ENCODE data around the gene BHLHE23.
"Not testable (repeated sequence)": the region's sequence is repeated elsewhere in the genome, so short reads cannot be mapped to it uniquely, and the experiment has no call there.

BHLHE23 gene

DNA sequence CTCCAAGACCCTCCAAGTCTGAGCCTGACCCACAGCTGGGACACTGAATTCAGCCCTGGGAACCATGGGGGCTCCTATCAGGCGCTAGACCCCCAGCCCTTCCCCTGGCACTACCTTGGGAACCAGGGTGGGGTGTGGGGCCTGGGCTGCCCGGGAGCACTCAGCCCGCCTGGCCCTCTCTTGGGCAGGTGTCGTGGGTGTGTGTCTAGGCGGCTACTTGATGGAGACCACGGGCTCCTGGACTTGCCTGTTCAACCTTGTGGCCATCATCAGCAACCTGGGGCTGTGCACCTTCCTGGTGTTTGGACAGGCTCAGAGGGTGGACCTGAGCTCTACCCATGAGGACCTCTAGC lies 39.6 kb downstream of the BHLHE23 start:
- no peak for TF ChIP-seq ZNF274 (IDR thresholded peaks at IDR 0.05; ENCODE audit: low read depth, low read length)
- no peak overlapping the region for H3K4me3 ChIP-seq (ENCODE audit: low read length)

DNA sequence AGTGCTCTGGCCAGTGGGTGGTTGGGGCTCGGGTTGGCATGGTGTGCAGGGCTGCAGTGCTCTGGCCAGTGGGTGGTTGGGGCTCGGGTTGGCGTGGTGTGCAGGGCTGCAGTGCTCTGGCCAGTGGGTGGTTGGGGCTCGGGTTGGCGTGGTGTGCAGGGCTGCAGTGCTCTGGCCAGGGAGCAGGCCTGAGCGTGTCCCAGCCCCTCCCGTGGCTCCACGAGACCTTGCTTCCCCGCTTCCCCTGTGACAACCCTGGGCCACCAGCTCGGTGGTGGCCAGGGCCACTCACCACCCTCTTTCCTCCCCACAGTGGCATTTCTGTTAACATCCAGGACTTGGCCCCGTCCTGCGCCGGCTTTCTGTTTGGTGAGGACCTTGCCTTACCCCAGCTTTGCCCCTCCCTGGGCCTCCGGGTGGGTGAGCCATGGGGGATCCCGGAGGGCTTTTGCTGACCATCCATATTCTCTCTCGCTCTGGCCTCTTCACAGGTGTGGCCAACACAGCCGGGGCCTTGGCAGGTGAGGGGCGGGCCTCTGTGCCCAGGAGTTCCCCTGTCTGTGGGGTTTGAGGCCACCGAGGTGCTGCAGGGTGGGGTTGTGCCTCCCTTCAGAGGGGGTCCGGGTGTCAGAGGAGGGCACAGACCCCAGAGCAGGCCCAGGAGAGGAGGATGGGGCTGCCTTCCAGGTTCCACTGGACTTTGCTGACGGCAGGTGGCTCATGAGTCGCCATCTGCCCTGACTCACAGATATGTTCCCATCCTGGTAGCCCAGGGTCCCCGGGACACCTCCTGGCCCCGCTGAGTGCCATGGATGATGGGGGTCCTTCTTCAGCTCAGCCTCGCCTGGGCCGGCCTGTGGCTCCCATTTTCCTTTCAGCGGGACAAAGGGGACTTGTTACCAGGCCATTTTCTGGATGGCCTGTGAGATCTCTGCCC lies 40.3 kb downstream of the BHLHE23 start:
- H3K4me3 ChIP-seq (ENCODE audit: low read length), result no peak overlapping the region
- TF ChIP-seq ZNF274 (IDR thresholded peaks at IDR 0.05; ENCODE audit: low read depth, low read length), result no peak

DNA sequence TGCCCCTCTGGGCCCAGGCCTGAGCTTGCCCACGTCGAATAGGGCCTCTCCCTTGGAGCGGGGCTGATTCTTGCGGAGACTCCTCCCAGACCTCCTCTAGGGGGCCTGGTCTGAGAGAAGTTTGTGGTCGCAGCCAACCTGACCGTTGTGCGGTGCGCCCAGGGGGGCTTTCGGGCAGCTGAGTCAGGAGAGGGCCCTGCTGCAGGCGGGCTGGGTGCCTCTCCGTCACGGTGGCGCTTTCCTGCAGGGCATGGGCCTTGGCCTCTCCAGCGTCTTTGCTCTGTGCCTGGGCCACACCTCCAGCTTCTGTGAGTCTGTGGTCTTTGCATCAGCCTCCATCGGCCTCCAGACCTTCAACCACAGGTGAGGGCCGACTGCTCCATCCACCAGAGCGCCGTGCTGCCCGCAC lies 41.4 kb downstream of the BHLHE23 start:
- TF ChIP-seq ZNF274 (IDR thresholded peaks at IDR 0.05; ENCODE audit: low read depth, low read length), result no peak
- H3K4me3 ChIP-seq (ENCODE audit: low read length), result no peak overlapping the region

DNA sequence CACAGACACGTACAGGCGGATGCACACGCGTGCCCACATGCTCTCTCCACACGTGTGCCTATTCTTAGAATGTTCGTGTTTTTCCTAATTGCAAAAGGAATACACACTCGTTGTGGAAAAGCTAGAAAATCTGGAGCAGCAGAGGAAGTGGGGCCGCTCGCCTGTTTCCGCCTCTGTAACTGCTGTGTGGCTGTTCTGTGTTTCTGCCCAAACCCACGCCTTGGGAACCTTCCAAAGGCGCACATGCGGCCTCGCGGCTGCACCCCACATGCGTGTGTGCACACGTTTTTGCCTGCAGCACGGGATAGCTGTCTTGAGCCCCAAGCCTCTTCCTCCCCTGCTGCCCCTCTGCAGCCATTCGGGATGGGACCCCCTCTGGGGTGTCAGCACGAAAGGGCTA lies 42.1 kb downstream of the BHLHE23 start:
- H3K4me3 ChIP-seq (ENCODE audit: low read length), result no peak overlapping the region
- TF ChIP-seq ZNF274 (IDR thresholded peaks at IDR 0.05; ENCODE audit: low read depth, low read length), result no peak

DNA sequence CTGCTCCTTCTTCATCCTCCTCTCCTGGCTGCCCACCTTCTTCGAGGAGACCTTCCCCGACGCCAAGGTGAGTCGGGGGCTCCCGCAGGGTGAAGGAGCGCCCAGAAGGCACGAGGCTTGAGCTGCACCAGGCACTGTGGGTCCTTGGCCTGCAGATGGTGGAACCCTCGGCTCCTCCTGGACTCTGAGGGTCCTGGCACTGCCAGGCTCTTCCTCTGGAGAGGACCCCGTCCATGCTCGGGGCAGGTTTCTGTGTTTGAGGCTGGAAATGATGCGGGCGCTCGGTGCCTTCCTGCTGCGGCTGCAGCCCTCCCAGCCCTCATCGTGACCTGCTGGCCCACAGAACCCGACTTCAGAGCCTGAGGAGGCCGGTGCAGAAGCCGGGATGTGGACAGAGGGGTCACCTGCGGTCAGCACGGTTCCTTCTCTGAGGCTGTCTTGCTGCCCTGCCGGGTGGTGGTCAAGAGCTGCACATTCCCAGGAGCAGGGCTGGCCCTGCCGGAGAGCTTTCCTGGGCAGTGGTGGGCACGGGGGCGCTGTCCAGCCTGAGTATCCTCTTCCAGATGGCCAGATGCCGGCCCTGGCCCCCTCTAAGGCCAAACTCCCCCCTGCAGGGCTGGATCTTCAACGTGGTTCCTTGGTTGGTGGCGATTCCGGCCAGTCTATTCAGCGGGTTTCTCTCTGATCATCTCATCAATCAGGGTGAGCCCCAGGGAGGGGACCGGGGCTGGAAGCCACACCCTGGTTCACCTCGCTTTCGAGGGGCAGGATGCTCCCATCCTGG lies 43.0 kb downstream of the BHLHE23 start:
- no peak for TF ChIP-seq ZNF274 (IDR thresholded peaks at IDR 0.05; ENCODE audit: low read depth, low read length)

DNA sequence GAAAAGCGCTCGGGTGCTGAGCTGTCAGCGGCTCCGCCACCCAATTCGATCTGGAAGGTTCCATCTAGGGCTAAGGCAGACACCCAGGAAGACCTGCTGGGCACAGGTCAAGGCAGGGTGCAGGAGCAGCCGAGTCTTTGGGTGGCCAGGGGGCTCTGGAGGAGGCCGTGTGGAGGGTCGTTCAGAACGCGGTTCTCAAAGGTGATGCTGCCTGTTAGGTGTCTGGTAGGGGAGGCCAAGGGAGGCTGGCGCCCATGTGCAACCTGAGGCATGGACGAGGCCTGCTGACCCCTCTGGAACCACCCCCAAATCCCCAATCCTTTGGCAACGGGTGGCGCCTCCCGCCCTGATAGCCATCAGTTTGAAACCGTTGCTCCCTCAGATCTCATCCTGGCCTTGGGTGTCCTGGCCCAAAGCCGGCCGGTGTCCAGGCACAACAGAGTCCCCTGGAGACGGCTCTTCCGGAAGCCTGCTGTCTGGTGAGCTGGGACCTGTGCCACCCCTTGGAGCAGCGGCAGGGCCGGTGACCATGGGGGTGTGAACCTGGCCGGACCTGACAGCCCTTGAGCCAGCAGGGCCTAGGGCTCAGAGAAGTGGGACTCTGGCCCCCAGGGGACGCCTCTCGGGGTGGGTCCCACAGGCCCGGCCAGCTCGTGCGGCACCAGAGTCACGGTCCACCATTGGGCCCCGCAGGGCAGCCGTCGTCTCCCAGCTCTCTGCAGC lies 43.7 kb downstream of the BHLHE23 start:
- no peak for TF ChIP-seq ZNF274 (IDR thresholded peaks at IDR 0.05; ENCODE audit: low read depth, low read length)
- H3K4me3 ChIP-seq (ENCODE audit: low read length), result no peak overlapping the region

More for the DNA sequence above, 43.0 kb downstream of the BHLHE23 start:
- no peak overlapping the region for H3K4me3 ChIP-seq (ENCODE audit: low read length)

DNA sequence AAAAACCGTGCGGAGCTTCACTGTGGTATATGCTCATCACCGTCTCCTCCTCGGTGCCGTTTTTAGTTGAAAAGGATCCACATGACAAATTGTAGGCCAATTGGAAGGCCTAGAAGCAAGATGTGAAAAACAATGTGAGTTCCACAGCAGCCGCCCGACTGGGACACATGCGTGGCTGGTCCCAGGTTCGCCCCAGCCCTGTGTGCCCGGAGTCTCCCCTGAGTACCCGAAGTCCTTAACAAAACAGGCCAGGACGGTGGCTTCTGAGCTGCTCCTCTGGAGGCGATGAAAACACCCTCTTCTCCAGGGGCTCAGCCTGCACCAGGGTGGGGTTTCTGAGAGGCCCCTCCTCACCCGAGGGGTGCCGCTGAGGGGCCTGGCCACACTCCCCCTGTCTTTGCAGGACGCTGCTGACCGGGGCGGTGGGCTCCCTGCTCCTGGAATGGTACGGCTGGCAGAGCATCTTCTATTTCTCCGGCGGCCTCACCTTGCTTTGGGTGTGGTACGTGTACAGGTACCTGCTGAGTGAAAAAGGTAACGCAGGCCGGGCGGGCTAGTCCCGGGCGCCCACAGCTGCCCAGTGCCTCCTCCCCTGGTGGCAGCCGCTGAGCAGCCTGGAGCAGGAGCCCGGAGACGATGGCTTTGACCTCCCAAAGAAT lies 44.4 kb downstream of the BHLHE23 start:
- TF ChIP-seq ZNF274 (IDR thresholded peaks at IDR 0.05; ENCODE audit: low read depth, low read length), result no peak

DNA sequence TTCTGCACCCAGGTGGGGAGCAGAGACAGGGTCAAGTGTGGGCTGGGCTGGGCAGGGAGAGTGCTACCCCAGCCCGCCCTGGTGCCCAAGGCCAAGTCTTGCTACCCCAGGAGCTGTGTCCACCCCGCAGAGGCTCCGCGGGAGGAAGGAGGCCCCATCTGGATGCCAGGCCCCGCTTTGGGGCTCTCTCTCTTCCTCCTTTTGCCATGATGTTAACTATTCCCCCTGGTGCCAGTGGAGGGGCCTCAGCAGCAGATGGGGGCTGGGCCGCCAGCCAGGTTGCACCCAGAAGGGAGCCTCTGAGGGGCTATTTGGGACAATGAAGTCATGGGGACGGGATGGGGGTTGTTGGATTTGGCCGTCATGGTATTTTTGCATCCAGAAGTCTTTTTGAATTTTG lies 45.0 kb downstream of the BHLHE23 start:
- H3K4me3 ChIP-seq (ENCODE audit: low read length), result no peak overlapping the region
- TF ChIP-seq ZNF274 (IDR thresholded peaks at IDR 0.05; ENCODE audit: low read depth, low read length), result no peak

More for the DNA sequence above, 44.4 kb downstream of the BHLHE23 start:
- H3K4me3 ChIP-seq (ENCODE audit: low read length), result no peak overlapping the region

DNA sequence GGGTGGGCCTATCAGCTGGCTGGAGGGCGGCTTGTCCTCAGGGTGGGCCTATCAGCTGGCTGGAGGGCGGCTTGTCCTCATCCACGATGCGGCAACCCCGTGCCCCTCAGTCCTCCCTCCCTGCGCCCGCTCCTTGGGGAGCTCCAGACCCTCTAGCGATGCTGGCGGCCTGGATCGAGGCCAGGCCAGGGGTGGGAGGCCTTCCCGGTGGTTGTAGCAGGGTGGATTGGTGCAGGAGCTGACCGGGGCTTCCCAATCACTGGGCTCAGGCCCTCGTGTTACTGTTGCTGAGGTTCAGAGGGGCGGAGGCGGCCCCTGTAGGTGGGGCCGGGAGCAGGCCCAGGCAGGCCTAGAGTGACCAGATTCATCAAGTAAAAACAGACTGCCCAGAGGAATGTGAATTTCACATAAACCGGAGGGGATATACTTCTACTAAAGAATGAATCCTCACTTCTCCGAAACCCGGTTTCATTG lies 45.4 kb downstream of the BHLHE23 start:
- TF ChIP-seq ZNF274 (IDR thresholded peaks at IDR 0.05; ENCODE audit: low read depth, low read length), result no peak
- H3K4me3 ChIP-seq (ENCODE audit: low read length), result no peak overlapping the region

DNA sequence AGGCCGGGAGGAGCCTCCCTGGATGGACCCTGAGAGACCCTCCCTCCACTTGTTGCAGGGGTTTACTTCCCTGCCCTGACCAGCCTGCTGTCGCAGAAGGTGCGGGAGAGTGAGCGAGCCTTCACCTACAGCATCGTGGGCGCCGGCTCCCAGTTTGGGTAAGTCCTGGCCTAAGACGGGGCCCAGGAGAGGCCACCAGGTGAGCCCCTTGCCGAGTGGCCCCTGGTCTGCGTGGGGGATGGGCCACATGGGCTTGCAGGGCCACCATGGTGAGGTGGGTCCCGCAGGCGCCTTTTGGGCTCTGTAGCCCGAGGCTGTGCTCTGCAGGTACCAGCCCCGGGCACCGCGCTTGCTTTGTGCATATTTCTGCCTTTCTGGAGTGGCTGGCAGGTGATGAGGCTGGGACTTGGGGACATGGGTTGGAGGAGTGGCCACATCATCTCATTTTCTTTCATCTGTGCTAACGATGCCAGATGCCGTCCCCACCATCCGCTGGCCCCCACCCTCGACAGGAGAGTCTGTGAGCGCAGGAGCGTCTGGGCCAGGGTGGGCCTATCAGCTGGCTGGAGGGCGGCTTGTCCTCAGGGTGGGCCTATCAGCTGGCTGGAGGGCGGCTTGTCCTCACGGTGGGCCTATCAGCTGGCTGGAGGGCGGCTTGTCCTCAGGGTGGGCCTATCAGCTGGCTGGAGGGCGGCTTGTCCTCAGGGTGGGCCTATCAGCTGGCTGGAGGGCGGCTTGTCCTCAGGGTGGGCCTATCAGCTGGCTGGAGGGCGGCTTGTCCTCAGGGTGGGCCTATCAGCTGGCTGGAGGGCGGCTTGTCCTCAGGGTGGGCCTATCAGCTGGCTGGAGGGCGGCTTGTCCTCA lies 46.1 kb downstream of the BHLHE23 start:
- H3K4me3 ChIP-seq (ENCODE audit: low read length), result not testable (repeated sequence)

DNA sequence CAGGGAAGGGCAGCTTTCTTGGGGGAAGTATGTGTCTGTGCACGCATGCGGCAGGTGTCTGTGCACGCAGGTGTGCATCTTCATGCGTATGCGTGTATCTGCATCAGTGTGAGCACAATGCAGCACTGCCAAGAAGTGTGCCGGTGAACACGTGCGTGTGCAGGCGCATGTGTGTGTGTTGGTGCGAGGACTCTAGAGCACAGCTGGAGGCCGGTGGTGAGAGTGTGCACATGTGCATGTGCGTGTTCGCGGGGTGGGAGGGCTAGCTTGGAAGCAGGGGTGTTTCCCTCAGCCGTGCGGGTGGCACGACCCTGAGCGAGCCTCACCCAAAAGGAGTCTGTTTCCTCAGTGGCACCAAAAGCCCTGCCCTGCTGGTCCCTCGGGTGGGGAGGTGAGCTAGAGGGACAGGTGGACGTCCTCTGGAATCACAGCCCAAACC lies 46.7 kb downstream of the BHLHE23 start:
- no peak overlapping the region for H3K4me3 ChIP-seq (ENCODE audit: low read length)

DNA sequence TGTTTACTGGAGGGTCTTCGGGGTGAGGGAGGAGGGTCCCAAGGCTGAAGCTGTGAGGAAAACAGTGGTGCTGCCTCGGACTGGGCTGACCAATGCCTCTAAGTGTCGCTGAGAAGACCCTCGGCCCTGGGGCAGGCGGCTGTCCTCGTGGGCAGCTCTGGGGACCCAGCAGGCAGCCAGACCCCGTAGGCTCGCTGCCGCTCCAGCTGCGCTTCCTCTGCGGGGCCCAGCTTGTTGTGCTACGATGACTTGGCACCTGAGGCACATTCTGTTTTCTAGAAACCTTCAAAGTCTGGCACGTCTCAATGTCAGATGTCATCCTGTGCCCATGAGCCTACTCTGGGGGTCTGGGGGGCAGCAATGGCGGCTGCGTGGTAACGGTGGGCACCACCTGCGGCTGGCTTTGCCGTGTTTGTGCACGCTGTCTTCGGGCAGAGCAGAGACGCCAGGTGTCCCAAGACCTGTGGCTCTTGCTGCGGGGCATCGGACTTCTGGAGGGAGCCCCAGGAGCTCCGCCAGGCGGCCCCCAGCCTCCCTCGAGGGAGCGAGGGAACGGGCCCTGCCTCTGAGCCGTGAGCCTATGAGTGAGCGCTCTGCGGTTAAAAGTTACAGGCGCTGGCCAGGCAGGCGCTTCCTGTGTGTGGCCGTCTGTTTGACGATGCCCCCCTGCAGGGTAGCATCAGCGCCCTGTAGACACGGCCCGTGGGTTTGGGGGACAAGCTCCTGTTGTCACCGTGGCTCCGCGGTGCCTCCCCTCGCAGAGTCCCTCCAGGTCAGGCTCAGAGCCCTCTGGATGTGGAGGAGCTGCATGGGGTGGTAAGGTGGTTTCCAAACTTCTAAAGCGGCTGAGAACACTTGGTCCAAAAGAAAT lies 47.4 kb downstream of the BHLHE23 start:
- TF ChIP-seq ZNF274 (IDR thresholded peaks at IDR 0.05; ENCODE audit: low read depth, low read length), result no peak
- H3K4me3 ChIP-seq (ENCODE audit: low read length), result no peak overlapping the region

More for the DNA sequence above, 46.7 kb downstream of the BHLHE23 start:
- no peak for TF ChIP-seq ZNF274 (IDR thresholded peaks at IDR 0.05; ENCODE audit: low read depth, low read length)

Data from GM08714 (cell line).